ENCODE measurements around the gene FAM13A. TPM values are rescaled to one million over a fixed set of nuclear protein-coding genes. Genes with fewer than 3 reads are reported as not detected.

The FAM13A gene
- total RNA-seq, 1 donor from 2014 or later: 16.7 TPM

- TF ChIP-seq, protein P1, sequence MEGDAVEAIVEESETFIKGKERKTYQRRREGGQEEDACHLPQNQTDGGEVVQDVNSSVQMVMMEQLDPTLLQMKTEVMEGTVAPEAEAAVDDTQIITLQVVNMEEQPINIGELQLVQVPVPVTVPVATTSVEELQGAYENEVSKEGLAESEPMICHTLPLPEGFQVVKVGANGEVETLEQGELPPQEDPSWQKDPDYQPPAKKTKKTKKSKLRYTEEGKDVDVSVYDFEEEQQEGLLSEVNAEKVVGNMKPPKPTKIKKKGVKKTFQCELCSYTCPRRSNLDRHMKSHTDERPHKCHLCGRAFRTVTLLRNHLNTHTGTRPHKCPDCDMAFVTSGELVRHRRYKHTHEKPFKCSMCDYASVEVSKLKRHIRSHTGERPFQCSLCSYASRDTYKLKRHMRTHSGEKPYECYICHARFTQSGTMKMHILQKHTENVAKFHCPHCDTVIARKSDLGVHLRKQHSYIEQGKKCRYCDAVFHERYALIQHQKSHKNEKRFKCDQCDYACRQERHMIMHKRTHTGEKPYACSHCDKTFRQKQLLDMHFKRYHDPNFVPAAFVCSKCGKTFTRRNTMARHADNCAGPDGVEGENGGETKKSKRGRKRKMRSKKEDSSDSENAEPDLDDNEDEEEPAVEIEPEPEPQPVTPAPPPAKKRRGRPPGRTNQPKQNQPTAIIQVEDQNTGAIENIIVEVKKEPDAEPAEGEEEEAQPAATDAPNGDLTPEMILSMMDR (IDR thresholded peaks at IDR 0.05; ENCODE audit: unreplicated experiment): no peak
- Mint-ChIP-seq H3K4me1 (ENCODE audit: unreplicated experiment) (no peaks in the 10 kb centered on the region), H3K36me3 (ENCODE audit: low read depth, unreplicated experiment) (no peaks in the 10 kb centered on the region), H3K9me3 (ENCODE audit: unreplicated experiment) (no peaks in the 10 kb centered on the region), H3K27me3 (ENCODE audit: unreplicated experiment) (no peaks in the 10 kb centered on the region), H3K4me3 (ENCODE audit: unreplicated experiment) (no peak overlapping the region), H3K27ac (ENCODE audit: unreplicated experiment) (no peak overlapping the region)
- no peak for DNase-seq (ENCODE audit: low spot score)
Observed at GRCh38 chr4:88979276-88979675, 77.7 kb downstream of the FAM13A start.

DNA sequence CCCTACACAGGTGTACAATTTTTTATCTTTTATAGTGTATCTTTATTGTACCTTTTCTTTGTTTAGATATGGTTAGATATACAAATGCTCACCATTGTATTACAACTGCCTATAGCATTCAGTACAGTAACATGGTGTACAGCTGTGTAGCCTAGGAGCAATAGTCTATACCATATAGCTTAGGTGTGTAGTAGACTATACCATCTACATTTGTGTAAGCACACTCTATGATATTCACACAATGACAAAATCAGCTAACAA, 80.3 kb downstream of the FAM13A start:
- Mint-ChIP-seq H3K9me3 (ENCODE audit: unreplicated experiment) (no peaks in the 10 kb centered on the region), H3K27me3 (ENCODE audit: unreplicated experiment) (no peaks in the 10 kb centered on the region), H3K4me1 (ENCODE audit: unreplicated experiment) (no peaks in the 10 kb centered on the region), H3K27ac (ENCODE audit: unreplicated experiment) (no peak overlapping the region), H3K4me3 (ENCODE audit: unreplicated experiment) (no peak overlapping the region), H3K36me3 (ENCODE audit: low read depth, unreplicated experiment) (no peaks in the 10 kb centered on the region)
- no peak for DNase-seq (ENCODE audit: low spot score)
- TF ChIP-seq, protein P1 (IDR thresholded peaks at IDR 0.05; ENCODE audit: unreplicated experiment): no peak

GRCh38 chr4:88975958-88976774, 80.8 kb downstream of the FAM13A start:
- H3K27ac Mint-ChIP-seq (ENCODE audit: unreplicated experiment): no peak overlapping the region
- no peak for DNase-seq (ENCODE audit: low spot score)
- H3K4me3 Mint-ChIP-seq (ENCODE audit: unreplicated experiment): no peak overlapping the region
- H3K27me3 Mint-ChIP-seq (ENCODE audit: unreplicated experiment): no peaks in the 10 kb centered on the region
- no peaks in the 10 kb centered on the region for H3K9me3 Mint-ChIP-seq (ENCODE audit: unreplicated experiment)
- TF ChIP-seq, protein P1 (IDR thresholded peaks at IDR 0.05; ENCODE audit: unreplicated experiment): no peak
- no peaks in the 10 kb centered on the region for H3K36me3 Mint-ChIP-seq (ENCODE audit: low read depth, unreplicated experiment)
- H3K4me1 Mint-ChIP-seq (ENCODE audit: unreplicated experiment): no peaks in the 10 kb centered on the region

DNA sequence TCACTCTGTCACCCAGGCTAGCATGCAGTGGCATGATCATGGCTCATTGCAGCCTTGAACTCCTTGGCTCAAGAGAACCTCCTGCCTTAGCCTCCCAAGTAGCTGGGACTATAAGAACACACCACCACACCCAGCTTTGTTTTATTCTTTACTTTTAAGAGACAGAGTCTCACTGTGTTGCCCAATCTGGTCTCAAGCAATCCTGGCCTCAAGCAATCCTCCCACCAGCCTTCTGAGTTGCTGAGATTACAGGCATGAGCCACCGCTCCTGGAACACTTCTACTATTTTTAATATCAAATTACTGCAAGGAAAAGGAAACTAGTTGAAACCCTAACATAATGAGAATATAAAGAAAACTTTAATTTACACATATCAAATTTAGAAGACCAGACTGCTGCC, 85.4 kb downstream of the FAM13A start:
- H3K27ac Mint-ChIP-seq (ENCODE audit: unreplicated experiment): no peak overlapping the region
- H3K27me3 Mint-ChIP-seq (ENCODE audit: unreplicated experiment): no peaks in the 10 kb centered on the region
- H3K4me3 Mint-ChIP-seq (ENCODE audit: unreplicated experiment): no peak overlapping the region
- H3K4me1 Mint-ChIP-seq (ENCODE audit: unreplicated experiment): peaks cover 5% of the 10 kb centered on the region
- H3K9me3 Mint-ChIP-seq (ENCODE audit: unreplicated experiment): no peaks in the 10 kb centered on the region
- H3K36me3 Mint-ChIP-seq (ENCODE audit: low read depth, unreplicated experiment): no peaks in the 10 kb centered on the region
- DNase-seq (ENCODE audit: low spot score): no peak
- TF ChIP-seq, protein P1 (IDR thresholded peaks at IDR 0.05; ENCODE audit: unreplicated experiment): no peak

GRCh38 chr4:88969746-88970145, 87.2 kb downstream of the FAM13A start:
- H3K27me3 Mint-ChIP-seq (ENCODE audit: unreplicated experiment): no peaks in the 10 kb centered on the region
- no peaks in the 10 kb centered on the region for H3K9me3 Mint-ChIP-seq (ENCODE audit: unreplicated experiment)
- H3K36me3 Mint-ChIP-seq (ENCODE audit: low read depth, unreplicated experiment): no peaks in the 10 kb centered on the region
- no peak overlapping the region for H3K4me3 Mint-ChIP-seq (ENCODE audit: unreplicated experiment)
- H3K27ac Mint-ChIP-seq (ENCODE audit: unreplicated experiment): no peak overlapping the region
- TF ChIP-seq, protein P1 (IDR thresholded peaks at IDR 0.05; ENCODE audit: unreplicated experiment): no peak
- peaks cover 10% of the 10 kb centered on the region for H3K4me1 Mint-ChIP-seq (ENCODE audit: unreplicated experiment)
- no peak for DNase-seq (ENCODE audit: low spot score)

Measured in endothelial cell (in vitro differentiated cells).